ENCODE measurements around the gene LSAMP.

LSAMP gene

GRCh38 chr3:116378077-116378476, 67.2 kb downstream of the LSAMP start:
- no CpG with 5 or more reads among the region's 1 CpG for WGBS, 2 experiments
- Histone ChIP-seq H3K27me3 (ENCODE audit: control insufficient read depth, insufficient read depth, low read length, poor library complexity, severe bottlenecking) (no peaks in the 10 kb centered on the region), H3K9me3 (ENCODE audit: control insufficient read depth, low read length) (no peaks in the 10 kb centered on the region), H3K4me1 (ENCODE audit: control insufficient read depth, insufficient read depth, low read length) (no peaks in the 10 kb centered on the region), H3K4me3 (ENCODE audit: insufficient read depth, low read depth, low read length) (no peak overlapping the region), H3K36me3 (ENCODE audit: control insufficient read depth, insufficient read depth, low read length) (no peaks in the 10 kb centered on the region), H3K27ac (ENCODE audit: insufficient read depth, low read depth, low read length, poor library complexity, severe bottlenecking) (no peak overlapping the region)

GRCh38 chr3:116374901-116375300, 70.4 kb downstream of the LSAMP start:
- Histone ChIP-seq H3K27ac (ENCODE audit: insufficient read depth, low read depth, low read length, poor library complexity, severe bottlenecking) (no peak overlapping the region), H3K9me3 (ENCODE audit: control insufficient read depth, low read length) (no peaks in the 10 kb centered on the region), H3K27me3 (ENCODE audit: control insufficient read depth, insufficient read depth, low read length, poor library complexity, severe bottlenecking) (no peaks in the 10 kb centered on the region), H3K4me1 (ENCODE audit: control insufficient read depth, insufficient read depth, low read length) (no peaks in the 10 kb centered on the region), H3K36me3 (ENCODE audit: control insufficient read depth, insufficient read depth, low read length) (no peaks in the 10 kb centered on the region), H3K4me3 (ENCODE audit: insufficient read depth, low read depth, low read length) (no peak overlapping the region)
- 94% methylated on average over 2 of the region's 2 CpGs; no CpG with 5 or more reads in 1 of the 2 experiments for WGBS, 2 experiments

GRCh38 chr3:116367761-116368395, 77.4 kb downstream of the LSAMP start:
- Histone ChIP-seq H3K4me1 (ENCODE audit: control insufficient read depth, insufficient read depth, low read length) (no peaks in the 10 kb centered on the region), H3K4me3 (ENCODE audit: insufficient read depth, low read depth, low read length) (no peak overlapping the region), H3K27ac (ENCODE audit: insufficient read depth, low read depth, low read length, poor library complexity, severe bottlenecking) (no peak overlapping the region), H3K27me3 (ENCODE audit: control insufficient read depth, insufficient read depth, low read length, poor library complexity, severe bottlenecking) (no peaks in the 10 kb centered on the region), H3K9me3 (ENCODE audit: control insufficient read depth, low read length) (no peaks in the 10 kb centered on the region), H3K36me3 (ENCODE audit: control insufficient read depth, insufficient read depth, low read length) (no peaks in the 10 kb centered on the region)
- WGBS, 2 experiments: 86 to 94% methylated on average over 9 of the region's 9 CpGs

- Histone ChIP-seq H3K9me3 (ENCODE audit: control insufficient read depth, low read length) (no peaks in the 10 kb centered on the region), H3K36me3 (ENCODE audit: control insufficient read depth, insufficient read depth, low read length) (no peaks in the 10 kb centered on the region), H3K4me1 (ENCODE audit: control insufficient read depth, insufficient read depth, low read length) (no peaks in the 10 kb centered on the region), H3K27ac (ENCODE audit: insufficient read depth, low read depth, low read length, poor library complexity, severe bottlenecking) (no peak overlapping the region), H3K27me3 (ENCODE audit: control insufficient read depth, insufficient read depth, low read length, poor library complexity, severe bottlenecking) (no peaks in the 10 kb centered on the region), H3K4me3 (ENCODE audit: insufficient read depth, low read depth, low read length) (no peak overlapping the region)
- 89 to 100% methylated on average over 1 to 2 of the region's 2 CpGs for WGBS, 2 experiments
These were observed 89.2 kb downstream of the LSAMP start for GRCh38 chr3:116356056-116356455.

GRCh38 chr3:116354382-116354781, 90.9 kb downstream of the LSAMP start:
- Histone ChIP-seq H3K27ac (ENCODE audit: insufficient read depth, low read depth, low read length, poor library complexity, severe bottlenecking) (no peak overlapping the region), H3K36me3 (ENCODE audit: control insufficient read depth, insufficient read depth, low read length) (no peaks in the 10 kb centered on the region), H3K9me3 (ENCODE audit: control insufficient read depth, low read length) (no peaks in the 10 kb centered on the region), H3K4me1 (ENCODE audit: control insufficient read depth, insufficient read depth, low read length) (no peaks in the 10 kb centered on the region), H3K4me3 (ENCODE audit: insufficient read depth, low read depth, low read length) (no peak overlapping the region), H3K27me3 (ENCODE audit: control insufficient read depth, insufficient read depth, low read length, poor library complexity, severe bottlenecking) (no peaks in the 10 kb centered on the region)

- Histone ChIP-seq H3K36me3 (ENCODE audit: control insufficient read depth, insufficient read depth, low read length) (no peaks in the 10 kb centered on the region), H3K27ac (ENCODE audit: insufficient read depth, low read depth, low read length, poor library complexity, severe bottlenecking) (no peak overlapping the region), H3K27me3 (ENCODE audit: control insufficient read depth, insufficient read depth, low read length, poor library complexity, severe bottlenecking) (no peaks in the 10 kb centered on the region), H3K4me3 (ENCODE audit: insufficient read depth, low read depth, low read length) (no peak overlapping the region), H3K9me3 (ENCODE audit: control insufficient read depth, low read length) (no peaks in the 10 kb centered on the region), H3K4me1 (ENCODE audit: control insufficient read depth, insufficient read depth, low read length) (no peaks in the 10 kb centered on the region)
- WGBS, 2 experiments: 88 to 98% methylated on average over 4 of the region's 4 CpGs
These were observed 95.1 kb downstream of the LSAMP start for GRCh38 chr3:116350119-116350733.

GRCh38 chr3:116348216-116348615, 97.1 kb downstream of the LSAMP start:
- H3K27me3 ChIP-seq (ENCODE audit: control insufficient read depth, insufficient read depth, low read length, poor library complexity, severe bottlenecking): no peaks in the 10 kb centered on the region
- H3K27ac ChIP-seq (ENCODE audit: insufficient read depth, low read depth, low read length, poor library complexity, severe bottlenecking): no peak overlapping the region
- H3K36me3 ChIP-seq (ENCODE audit: control insufficient read depth, insufficient read depth, low read length): no peaks in the 10 kb centered on the region
- 89 to 94% methylated on average over 3 of the region's 3 CpGs for WGBS, 2 experiments
- no peaks in the 10 kb centered on the region for H3K9me3 ChIP-seq (ENCODE audit: control insufficient read depth, low read length)
- H3K4me1 ChIP-seq (ENCODE audit: control insufficient read depth, insufficient read depth, low read length): no peaks in the 10 kb centered on the region
- no peak overlapping the region for H3K4me3 ChIP-seq (ENCODE audit: insufficient read depth, low read depth, low read length)

- Histone ChIP-seq H3K4me1 (ENCODE audit: control insufficient read depth, insufficient read depth, low read length) (peaks cover 8% of the 10 kb centered on the region), H3K36me3 (ENCODE audit: control insufficient read depth, insufficient read depth, low read length) (no peaks in the 10 kb centered on the region), H3K27ac (ENCODE audit: insufficient read depth, low read depth, low read length, poor library complexity, severe bottlenecking) (no peak overlapping the region), H3K9me3 (ENCODE audit: control insufficient read depth, low read length) (no peaks in the 10 kb centered on the region), H3K27me3 (ENCODE audit: control insufficient read depth, insufficient read depth, low read length, poor library complexity, severe bottlenecking) (no peaks in the 10 kb centered on the region), H3K4me3 (ENCODE audit: insufficient read depth, low read depth, low read length) (no peak overlapping the region)
- WGBS, 2 experiments: 91 to 95% methylated on average over 1 to 2 of the region's 2 CpGs
These were observed 102.8 kb downstream of the LSAMP start for GRCh38 chr3:116342499-116342898.

- Histone ChIP-seq H3K4me3 (ENCODE audit: insufficient read depth, low read depth, low read length) (no peak overlapping the region), H3K27me3 (ENCODE audit: control insufficient read depth, insufficient read depth, low read length, poor library complexity, severe bottlenecking) (no peaks in the 10 kb centered on the region), H3K4me1 (ENCODE audit: control insufficient read depth, insufficient read depth, low read length) (peaks cover 8% of the 10 kb centered on the region), H3K36me3 (ENCODE audit: control insufficient read depth, insufficient read depth, low read length) (no peaks in the 10 kb centered on the region), H3K27ac (ENCODE audit: insufficient read depth, low read depth, low read length, poor library complexity, severe bottlenecking) (no peak overlapping the region), H3K9me3 (ENCODE audit: control insufficient read depth, low read length) (no peaks in the 10 kb centered on the region)
These were observed 103.4 kb downstream of the LSAMP start for GRCh38 chr3:116341899-116342298.

GRCh38 chr3:116341381-116341780, 103.9 kb downstream of the LSAMP start:
- Histone ChIP-seq H3K4me3 (ENCODE audit: insufficient read depth, low read depth, low read length) (no peak overlapping the region), H3K9me3 (ENCODE audit: control insufficient read depth, low read length) (no peaks in the 10 kb centered on the region), H3K27ac (ENCODE audit: insufficient read depth, low read depth, low read length, poor library complexity, severe bottlenecking) (no peak overlapping the region), H3K36me3 (ENCODE audit: control insufficient read depth, insufficient read depth, low read length) (no peaks in the 10 kb centered on the region), H3K4me1 (ENCODE audit: control insufficient read depth, insufficient read depth, low read length) (peaks cover 8% of the 10 kb centered on the region), H3K27me3 (ENCODE audit: control insufficient read depth, insufficient read depth, low read length, poor library complexity, severe bottlenecking) (no peaks in the 10 kb centered on the region)
- 94% methylated on average over 2 of the region's 2 CpGs for WGBS, 2 experiments
